Stimulated activated CD8-positive, alpha-beta memory T cell treated with anti-CD3 and anti-CD28 coated beads, Interleukin-15, amount 100 ng/mL, for 24 hours (primary cell): Measurements from ENCODE around the gene CDH8.

ENCODE experiments used
- DNase-seq: peaks from one replicate; pipeline ENCODE4 v3.0.0-alpha.2; 2020; ENCODE audit warnings: low read depth

The CDH8 gene

DNA sequence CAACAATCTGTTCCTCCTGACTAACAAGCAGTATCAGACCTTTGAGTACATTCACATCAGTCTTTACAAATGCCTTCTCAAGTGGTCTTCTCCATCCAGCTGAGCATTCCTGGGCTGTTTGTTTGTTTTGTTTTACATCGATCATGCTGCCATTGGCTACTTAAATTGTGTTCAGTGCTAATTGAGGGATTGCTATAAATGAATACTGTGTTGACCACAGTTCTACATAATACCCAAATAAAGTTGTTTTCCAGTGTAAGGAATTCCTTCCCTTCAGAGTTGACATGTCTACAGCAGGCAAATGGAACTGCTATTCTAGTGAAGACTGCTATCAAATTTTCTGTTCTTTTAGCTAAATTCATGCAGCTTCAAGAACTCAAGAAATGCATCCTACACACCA lies 3.2 kb downstream of the CDH8 start:
- no peak for DNase-seq

DNA sequence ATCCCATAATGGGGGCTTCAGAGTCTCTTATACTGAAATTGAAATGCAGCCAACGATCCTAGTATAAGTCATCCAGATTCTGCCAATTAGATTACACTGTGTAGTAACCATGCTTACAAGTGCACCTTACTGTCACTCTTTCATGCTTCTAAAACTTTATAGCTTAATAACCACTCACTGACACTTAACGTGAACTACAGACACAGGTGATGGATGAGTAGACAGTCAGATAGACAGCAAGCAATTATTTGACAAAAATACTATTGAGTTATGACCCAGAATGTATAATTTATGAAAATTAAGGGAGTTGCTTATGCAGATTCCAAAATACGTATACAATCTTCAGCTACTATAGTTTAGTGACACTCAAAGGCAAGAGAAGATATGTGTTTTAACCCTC lies 6.3 kb downstream of the CDH8 start:
- no peak for DNase-seq

GRCh38 chr16:62022688-62023087 lies 13.6 kb downstream of the CDH8 start:
- DNase-seq = no peak

GRCh38 chr16:62021161-62021581 lies 15.1 kb downstream of the CDH8 start:
- no peak for DNase-seq

DNA sequence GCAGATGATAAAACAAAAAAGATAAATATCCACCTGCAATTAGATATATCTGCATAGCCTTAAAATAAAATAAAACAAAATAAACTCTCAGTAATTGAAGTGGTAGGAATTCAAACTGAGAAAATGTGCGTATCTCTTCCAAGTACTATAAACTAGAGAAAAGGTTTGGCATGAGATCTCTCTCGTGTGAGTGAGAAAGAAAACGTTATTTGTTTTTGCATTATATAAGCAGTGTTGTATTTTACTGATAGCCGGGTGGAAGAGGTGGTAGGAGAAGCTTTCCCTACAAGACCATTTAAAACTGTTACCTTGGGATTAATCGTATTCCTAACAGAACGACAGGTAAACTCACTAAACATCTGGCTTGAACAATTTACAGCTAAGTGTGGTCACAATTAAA lies 15.6 kb downstream of the CDH8 start:
- DNase-seq = no peak

- no peak for DNase-seq
Observed at GRCh38 chr16:62019851-62020250, 16.4 kb downstream of the CDH8 start.

DNA sequence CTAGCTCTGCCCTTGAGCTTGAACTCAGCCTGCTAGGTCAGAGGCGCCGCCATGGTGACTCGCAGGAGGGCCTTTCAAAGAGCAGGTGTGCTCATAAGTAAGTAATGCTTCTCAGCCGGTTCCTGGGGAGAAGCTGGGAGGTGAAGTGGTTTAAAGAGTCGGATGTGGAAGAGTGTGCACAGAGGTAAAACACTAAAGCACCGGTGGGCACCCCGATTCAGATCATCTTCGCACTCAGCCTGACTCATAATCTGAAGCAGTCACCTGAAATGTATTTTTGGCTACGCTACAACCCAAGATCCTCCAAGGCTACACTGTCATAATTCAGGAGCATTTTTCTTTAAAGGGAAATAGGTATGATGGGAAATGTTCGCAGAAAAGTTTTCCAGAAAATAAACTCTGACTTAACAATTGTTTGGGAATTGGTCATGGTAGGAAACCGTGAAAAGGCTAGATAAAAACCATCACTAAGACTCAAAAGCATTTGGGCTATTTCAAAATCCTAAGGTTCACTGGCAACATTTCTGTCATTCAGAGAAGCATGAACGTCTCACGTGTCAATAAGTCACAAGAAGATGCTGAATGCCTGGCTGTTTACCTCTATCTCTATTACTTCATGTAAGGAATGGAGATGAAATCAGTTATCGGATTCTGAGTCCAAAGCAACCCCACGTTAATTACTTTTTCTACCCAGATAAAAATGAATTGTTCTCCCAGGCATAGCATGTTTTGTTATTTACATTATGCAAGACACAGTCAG lies 17.8 kb downstream of the CDH8 start:
- no peak for DNase-seq

DNA sequence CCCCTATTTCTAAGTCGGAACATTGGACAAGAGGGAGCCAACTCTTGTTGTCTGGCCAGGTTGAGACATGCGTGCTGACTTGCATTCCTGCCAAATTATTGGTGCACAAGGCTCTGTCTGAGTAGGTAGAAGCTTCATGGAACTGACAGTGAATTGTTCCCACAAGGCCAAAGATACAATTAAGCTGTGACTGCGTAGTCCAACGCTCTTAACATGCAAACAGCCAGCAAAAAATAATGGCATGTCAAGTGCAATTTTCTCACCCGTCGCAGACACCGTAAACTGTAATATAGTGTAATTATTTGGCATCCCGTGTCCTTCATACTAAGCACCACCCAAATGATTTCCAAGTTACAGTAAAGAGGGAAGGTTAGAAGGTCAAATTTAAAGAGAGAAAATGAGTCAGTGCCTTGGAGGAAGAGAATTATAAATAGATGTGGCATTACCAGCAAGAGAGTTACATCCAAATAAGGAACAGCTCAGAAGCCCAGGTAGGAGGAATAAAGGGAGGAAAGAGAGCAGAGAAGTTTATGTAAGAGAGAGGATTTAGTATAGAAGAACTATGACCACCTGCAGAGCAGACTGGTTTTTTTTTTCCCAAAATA lies 21.8 kb downstream of the CDH8 start:
- DNase-seq = no peak

- DNase-seq = no peak
Observed at GRCh38 chr16:62010186-62010585, 26.1 kb downstream of the CDH8 start.

DNA sequence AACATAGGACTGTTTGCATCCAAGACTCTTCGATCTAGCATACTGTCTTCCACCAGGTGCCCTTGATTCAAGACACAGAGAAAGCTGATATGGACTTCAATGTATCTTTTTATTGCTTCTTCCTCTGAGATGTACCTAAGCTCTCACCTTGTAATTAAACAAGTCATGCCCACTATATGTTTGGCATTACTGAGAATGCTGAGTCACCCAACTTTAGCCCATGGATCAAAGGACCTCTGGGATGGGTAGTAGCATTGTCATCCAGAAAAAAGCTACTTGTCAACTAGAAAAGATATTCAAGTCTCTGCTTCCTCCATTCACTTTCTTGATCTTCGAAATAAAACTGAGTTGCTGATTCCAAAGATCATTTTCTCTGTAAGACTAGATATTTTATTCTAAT lies 37.8 kb downstream of the CDH8 start:
- DNase-seq = no peak

- DNase-seq = no peak
Observed at GRCh38 chr16:61993108-61993507, 43.1 kb downstream of the CDH8 start.

GRCh38 chr16:61987474-61988012 lies 48.7 kb downstream of the CDH8 start:
- DNase-seq = no peak

DNA sequence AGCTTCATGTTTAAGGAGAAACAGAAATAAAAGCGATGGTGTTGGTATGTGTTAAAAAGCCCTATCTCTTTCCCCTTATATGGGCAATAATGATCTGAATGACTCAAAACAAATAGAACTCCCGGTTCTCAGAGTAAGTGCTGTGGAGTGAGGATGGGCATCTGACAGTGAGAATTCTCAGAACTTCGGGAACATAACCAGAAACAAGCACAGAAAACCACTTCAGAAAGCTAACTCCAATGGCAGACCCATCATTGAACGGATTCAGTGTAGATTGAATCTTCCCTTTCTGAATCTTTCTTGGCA lies 67.2 kb downstream of the CDH8 start:
- DNase-seq = no peak

DNA sequence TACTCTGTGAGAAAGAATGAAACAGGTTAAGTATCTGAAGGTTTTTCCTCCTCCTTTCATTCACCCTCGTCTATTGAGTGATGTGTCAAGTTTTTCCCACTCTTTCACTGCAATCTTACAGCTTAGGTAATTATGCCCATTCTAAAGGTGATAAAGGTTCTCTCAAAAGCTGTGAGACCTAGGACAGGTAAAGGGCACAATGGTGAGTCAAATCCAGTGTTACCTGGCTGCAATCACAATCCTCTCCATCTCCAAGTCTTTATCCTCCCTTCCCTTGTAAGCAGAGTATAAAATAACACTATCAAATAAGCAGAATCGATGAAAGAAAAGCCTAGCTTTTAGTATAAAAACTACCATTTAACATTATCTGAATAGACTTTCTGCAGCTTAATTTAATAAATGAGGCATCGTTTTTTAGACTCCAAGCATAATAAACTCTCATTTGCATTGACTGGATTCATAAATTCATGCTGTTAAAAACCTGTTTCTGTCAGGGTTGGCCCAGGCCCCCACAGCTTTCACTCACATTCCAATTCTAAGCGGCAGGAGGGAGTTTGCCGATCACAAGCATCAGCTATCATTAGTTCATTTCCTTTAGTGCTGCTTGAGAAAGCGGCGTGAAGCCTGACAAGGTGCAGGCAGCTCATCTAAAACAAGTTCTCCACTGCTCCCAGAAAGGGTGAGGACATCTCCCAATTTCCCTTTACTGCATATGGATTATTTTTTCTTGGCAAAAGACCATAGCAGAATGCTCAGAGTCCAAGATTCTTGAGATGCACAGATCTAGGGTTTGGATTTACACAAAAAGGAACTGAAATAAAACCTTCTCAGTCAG lies 67.8 kb downstream of the CDH8 start:
- no peak for DNase-seq

- DNase-seq = no peak
Observed at GRCh38 chr16:61957075-61957855, 79.0 kb downstream of the CDH8 start.

GRCh38 chr16:61952841-61953240 lies 83.4 kb downstream of the CDH8 start:
- DNase-seq = no peak

DNA sequence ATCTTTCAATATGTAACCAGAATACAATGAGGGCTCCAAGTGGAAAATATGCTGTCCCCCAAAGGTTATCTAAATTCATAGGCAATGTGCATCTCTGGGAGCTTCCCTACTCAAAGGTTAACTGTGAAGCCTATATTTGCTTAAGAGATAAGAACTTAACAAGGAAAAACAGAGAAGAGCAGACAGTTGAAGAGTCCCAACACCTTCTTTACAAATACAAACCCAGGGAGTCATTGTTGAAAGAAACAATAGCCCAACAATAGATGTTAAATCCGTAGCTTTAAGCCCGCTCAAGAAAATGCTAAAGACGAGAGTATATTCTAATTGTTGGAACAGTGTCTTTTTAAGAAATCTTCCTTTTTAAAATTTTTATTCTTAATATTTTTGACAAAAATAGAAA lies 87.8 kb downstream of the CDH8 start:
- DNase-seq = no peak

DNA sequence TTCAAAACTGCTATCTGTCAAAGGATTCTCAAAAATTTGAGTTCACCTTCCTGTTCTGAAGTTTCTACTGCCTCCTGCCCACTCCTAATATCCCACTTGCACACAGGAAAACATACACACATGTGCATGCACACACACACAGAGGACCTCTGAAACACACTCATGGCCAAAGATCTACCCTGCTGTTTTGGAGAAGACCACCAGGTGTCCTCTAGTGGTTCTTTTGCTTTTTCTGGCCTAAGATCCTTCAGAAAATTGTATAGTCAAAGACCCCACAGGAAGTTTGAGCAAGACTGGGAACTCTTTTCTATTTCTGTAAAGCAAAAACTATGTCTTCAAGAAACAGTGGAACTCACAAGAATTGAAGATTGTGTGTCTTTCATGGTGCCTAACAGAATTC lies 90.2 kb downstream of the CDH8 start:
- DNase-seq = no peak

GRCh38 chr16:61945511-61945910 lies 90.7 kb downstream of the CDH8 start:
- no peak for DNase-seq

- DNase-seq = no peak
Observed at GRCh38 chr16:61944004-61944403, 92.2 kb downstream of the CDH8 start.

DNA sequence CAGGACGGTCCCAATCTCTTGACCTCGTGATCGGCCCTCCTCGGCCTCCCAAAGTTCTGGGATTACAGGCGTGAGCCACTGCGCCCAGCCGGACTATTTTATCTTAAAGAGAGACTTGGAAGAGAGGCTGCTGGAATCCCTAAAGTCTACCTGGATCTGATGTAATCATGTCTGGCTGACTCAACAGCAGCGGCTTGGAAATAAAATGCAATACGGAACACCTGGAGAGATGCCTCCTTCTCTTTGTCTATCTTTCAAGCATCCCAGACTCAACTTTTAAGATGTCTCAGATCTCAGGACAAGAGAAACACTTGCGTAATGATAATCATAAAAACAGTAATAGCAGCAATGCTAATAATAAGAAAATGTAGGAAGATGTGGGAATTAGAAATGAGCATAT lies 95.6 kb downstream of the CDH8 start:
- no peak for DNase-seq

- DNase-seq = no peak
Observed at GRCh38 chr16:61937646-61938045, 98.6 kb downstream of the CDH8 start.
